Activated naive CD4-positive, alpha-beta T cell treated with anti-CD3 and anti-CD28 coated beads, Interleukin-2, amount 10 ng/mL, durations not matched to agents 7 days and 5 days (primary cell): ENCODE data around the gene REM2.

ENCODE experiments used
- CTCF ChIA-PET: fragments of 350-600 bp; sonication (Branson Sonifier 250); formaldehyde crosslinking; loops from one replicate; lab custom pipeline; 2021; ENCODE audit warnings: antibody characterized with exemption; lab: Charles Lee
- DNase-seq: peaks from one replicate; pipeline ENCODE4 v3.0.0-alpha.2; 2020
- H3K27ac Mint-ChIP-seq: one replicate; pipeline ENCODE4 v1.8.0; 2021; ENCODE audit warnings: mild to moderate bottlenecking, moderate library complexity, mixed read lengths
- H3K27me3 Mint-ChIP-seq: one replicate; pipeline ENCODE4 v1.8.0; 2021; ENCODE audit warnings: mild to moderate bottlenecking, mixed read lengths
- H3K36me3 Mint-ChIP-seq: one replicate; pipeline ENCODE4 v1.8.0; 2021; ENCODE audit warnings: mixed read lengths
- H3K4me1 Mint-ChIP-seq: one replicate; pipeline ENCODE4 v1.8.0; 2021; ENCODE audit warnings: mixed read lengths
- H3K4me3 Mint-ChIP-seq: one replicate; pipeline ENCODE4 v1.8.0; 2021; ENCODE audit warnings: mild to moderate bottlenecking, moderate library complexity, mixed read lengths
- H3K9me3 Mint-ChIP-seq: one replicate; pipeline ENCODE4 v1.8.0; 2021; ENCODE audit warnings: mixed read lengths

Gene REM2

GRCh38 chr14:22872033-22872832 lies 10.8 kb upstream of the REM2 start:
- Mint-ChIP-seq H3K4me1 (peaks cover 37% of the 10 kb centered on the region), H3K27ac (peak overlapping the region; percentile 97), H3K36me3 (peaks cover 32% of the 10 kb centered on the region), H3K4me3 (peak overlapping the region; percentile 95), H3K27me3 (no peaks in the 10 kb centered on the region), H3K9me3 (no peaks in the 10 kb centered on the region)
- CTCF ChIA-PET = interaction anchor here (0.8 to 6.3 kb wide), 19 partner anchors 11 to 130 kb away, joined by 3 to 115 read pairs (median 4); partner anchors contain the start of genes MRPL52, PRMT5 and REM2
- peak; percentile 82 for DNase-seq

- Mint-ChIP-seq H3K9me3 (no peaks in the 10 kb centered on the region), H3K4me1 (peaks cover 37% of the 10 kb centered on the region), H3K4me3 (peak overlapping the region; percentile 88), H3K27ac (peak overlapping the region; percentile 94), H3K27me3 (no peaks in the 10 kb centered on the region), H3K36me3 (peaks cover 37% of the 10 kb centered on the region)
- CTCF ChIA-PET = interaction anchor here (0.6 to 6.3 kb wide), 21 partner anchors 11 to 129 kb away, joined by 3 to 115 read pairs (median 4); partner anchors contain the start of genes HAUS4, MRPL52, PRMT5 and REM2
- no peak for DNase-seq
These were observed 10.0 kb upstream of the REM2 start for GRCh38 chr14:22872833-22873520.

GRCh38 chr14:22875003-22875747 lies 7.8 kb upstream of the REM2 start:
- Mint-ChIP-seq H3K27me3 (no peaks in the 10 kb centered on the region), H3K27ac (no peak overlapping the region), H3K9me3 (no peaks in the 10 kb centered on the region), H3K4me1 (peaks cover 30% of the 10 kb centered on the region), H3K4me3 (no peak overlapping the region), H3K36me3 (peaks cover 49% of the 10 kb centered on the region)
- no peak for DNase-seq
- CTCF ChIA-PET = interaction anchor here (6.3 kb wide), 1 partner anchor 11 kb away, joined by 115 read pairs; the partner anchor contains the start of gene REM2

- Mint-ChIP-seq H3K4me1 (peaks cover 23% of the 10 kb centered on the region), H3K9me3 (no peaks in the 10 kb centered on the region), H3K27ac (no peak overlapping the region), H3K27me3 (no peaks in the 10 kb centered on the region), H3K4me3 (no peak overlapping the region), H3K36me3 (peaks cover 49% of the 10 kb centered on the region)
- CTCF ChIA-PET = interaction anchor here (6.3 kb wide), 1 partner anchor 10 kb away, joined by 115 read pairs; the partner anchor contains the start of gene REM2
- DNase-seq = no peak
These were observed 7.2 kb upstream of the REM2 start for GRCh38 chr14:22875748-22876319.

GRCh38 chr14:22877000-22877501 lies 6.0 kb upstream of the REM2 start:
- no peak overlapping the region for H3K4me3 Mint-ChIP-seq
- peaks cover 49% of the 10 kb centered on the region for H3K36me3 Mint-ChIP-seq
- no peak for DNase-seq
- H3K27ac Mint-ChIP-seq = no peak overlapping the region
- H3K27me3 Mint-ChIP-seq = peaks cover 3% of the 10 kb centered on the region
- CTCF ChIA-PET = no interaction called here
- H3K4me1 Mint-ChIP-seq = peaks cover 21% of the 10 kb centered on the region
- H3K9me3 Mint-ChIP-seq = no peaks in the 10 kb centered on the region

- Mint-ChIP-seq H3K27ac (no peak overlapping the region), H3K9me3 (no peaks in the 10 kb centered on the region), H3K36me3 (peaks cover 43% of the 10 kb centered on the region), H3K4me1 (peaks cover 12% of the 10 kb centered on the region), H3K27me3 (peaks cover 18% of the 10 kb centered on the region), H3K4me3 (no peak overlapping the region)
- CTCF ChIA-PET = interaction anchor here (0.5 to 0.6 kb wide), 2 partner anchors 10 to 374 kb away, joined by 3 read pairs; no protein-coding TSS in a partner anchor
- DNase-seq = no peak
These were observed 4.5 kb upstream of the REM2 start for GRCh38 chr14:22878271-22879246.

- no peaks in the 10 kb centered on the region for H3K9me3 Mint-ChIP-seq
- CTCF ChIA-PET = interaction anchor here (0.7 to 11.8 kb wide), 6 partner anchors 9 to 61 kb away, joined by 3 to 115 read pairs (median 5); partner anchors contain the start of gene LRP10
- peaks cover 22% of the 10 kb centered on the region for H3K4me1 Mint-ChIP-seq
- no peak overlapping the region for H3K27ac Mint-ChIP-seq
- peaks cover 20% of the 10 kb centered on the region for H3K36me3 Mint-ChIP-seq
- DNase-seq = no peak
- peaks cover 47% of the 10 kb centered on the region for H3K27me3 Mint-ChIP-seq
- no peak overlapping the region for H3K4me3 Mint-ChIP-seq
These were observed 958 bp upstream of the REM2 start for GRCh38 chr14:22882064-22882463.

- Mint-ChIP-seq H3K9me3 (no peaks in the 10 kb centered on the region), H3K27me3 (peaks cover 47% of the 10 kb centered on the region), H3K27ac (no peak overlapping the region), H3K4me1 (peaks cover 28% of the 10 kb centered on the region), H3K4me3 (no peak overlapping the region), H3K36me3 (peaks cover 16% of the 10 kb centered on the region)
- CTCF ChIA-PET = interaction anchor here (0.7 to 11.8 kb wide), 6 partner anchors 9 to 61 kb away, joined by 3 to 115 read pairs (median 5); partner anchors contain the start of gene LRP10
- peak; percentile 38 for DNase-seq
These were observed 371 bp upstream of the REM2 start for GRCh38 chr14:22882529-22883172.

- no peak overlapping the region for H3K4me3 Mint-ChIP-seq
- no peaks in the 10 kb centered on the region for H3K9me3 Mint-ChIP-seq
- CTCF ChIA-PET = interaction anchor here (0.5 to 11.8 kb wide), 6 partner anchors 11 to 749 kb away, joined by 3 to 115 read pairs (median 3); partner anchors contain the start of gene LRP10
- H3K36me3 Mint-ChIP-seq = peaks cover 4% of the 10 kb centered on the region
- peaks cover 40% of the 10 kb centered on the region for H3K4me1 Mint-ChIP-seq
- DNase-seq = no peak
- H3K27me3 Mint-ChIP-seq = peaks cover 47% of the 10 kb centered on the region
- no peak overlapping the region for H3K27ac Mint-ChIP-seq
These were observed 1.2 kb downstream of the REM2 start for GRCh38 chr14:22884076-22884737.

- peaks cover 47% of the 10 kb centered on the region for H3K27me3 Mint-ChIP-seq
- CTCF ChIA-PET = interaction anchor here (0.5 to 11.8 kb wide), 9 partner anchors 11 to 750 kb away, joined by 3 to 115 read pairs (median 3); partner anchors contain the start of gene LRP10
- no peak for DNase-seq
- no peak overlapping the region for H3K4me3 Mint-ChIP-seq
- peaks cover 48% of the 10 kb centered on the region for H3K4me1 Mint-ChIP-seq
- H3K36me3 Mint-ChIP-seq = peaks cover 5% of the 10 kb centered on the region
- no peaks in the 10 kb centered on the region for H3K9me3 Mint-ChIP-seq
- H3K27ac Mint-ChIP-seq = no peak overlapping the region
These were observed 1.9 kb downstream of the REM2 start for GRCh38 chr14:22884738-22885523.

GRCh38 chr14:22885975-22886374 lies 3.0 kb downstream of the REM2 start:
- Mint-ChIP-seq H3K9me3 (no peaks in the 10 kb centered on the region), H3K27me3 (peaks cover 47% of the 10 kb centered on the region), H3K4me1 (peaks cover 53% of the 10 kb centered on the region), H3K36me3 (peaks cover 5% of the 10 kb centered on the region), H3K27ac (peak overlapping the region; percentile 26), H3K4me3 (peak overlapping the region; percentile 87)
- CTCF ChIA-PET = interaction anchor here (0.9 to 11.8 kb wide), 7 partner anchors 10 to 121 kb away, joined by 3 to 115 read pairs (median 6); partner anchors contain the start of gene LRP10
- DNase-seq = no peak
